Measurements from ENCODE around the gene ING4. TPM values are rescaled to one million over a fixed set of nuclear protein-coding genes. Genes with fewer than 3 reads are reported as not detected.

The ING4 gene
- total RNA-seq, 2 experiments from 2014 or later = 46.9 to 49.3 TPM

DNA sequence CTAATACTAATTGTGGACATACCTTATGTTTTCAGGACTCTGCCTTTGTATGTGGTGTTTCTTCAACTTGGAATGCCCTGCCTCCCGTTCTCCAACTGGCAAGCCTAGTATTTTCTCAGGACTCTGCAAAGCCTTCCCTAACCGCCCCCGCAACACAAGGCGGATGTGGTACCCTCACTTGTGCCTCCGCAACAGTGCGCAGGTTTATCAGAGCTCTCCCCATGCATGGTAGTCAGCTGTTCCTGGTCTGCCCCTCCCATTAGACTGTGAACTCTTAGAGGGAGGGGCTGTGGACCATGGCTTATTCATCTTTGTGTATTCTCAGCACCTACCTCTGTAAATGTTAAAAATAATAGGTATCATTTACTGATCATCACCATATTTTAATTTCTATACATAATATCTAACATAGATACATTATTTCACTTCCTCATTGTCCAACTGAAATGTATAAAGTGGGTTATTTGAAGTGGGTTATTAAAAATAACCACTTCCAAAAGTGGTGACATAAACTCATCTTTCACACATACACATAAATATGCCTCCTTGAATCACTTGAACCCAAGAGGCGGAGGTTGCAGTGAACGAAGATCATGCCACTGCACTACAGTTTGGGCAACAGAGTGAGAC lies 36.1 kb downstream of the ING4 start:
- H3K4me1 Mint-ChIP-seq = peaks cover 32% of the 10 kb centered on the region
- POLR2A ChIA-PET = interaction anchor here (1.2 to 3.0 kb wide), 3 partner anchors 13 to 58 kb away, joined by 3 to 10 read pairs (median 6); no protein-coding TSS in a partner anchor
- ATAC-seq (ENCODE audit: low read depth) (no peak), DNase-seq (no peak)
- peak overlapping the region; percentile 18 for H3K27ac Mint-ChIP-seq
- H3K9me3 Mint-ChIP-seq = no peaks in the 10 kb centered on the region
- H3K27me3 Mint-ChIP-seq = no peaks in the 10 kb centered on the region
- H3K36me3 Mint-ChIP-seq = no peaks in the 10 kb centered on the region
- H3K4me3 Mint-ChIP-seq = peak overlapping the region; percentile 91

- Mint-ChIP-seq H3K27ac (peak overlapping the region; percentile 83), H3K27me3 (no peaks in the 10 kb centered on the region), H3K4me3 (peak overlapping the region; percentile 72), H3K9me3 (no peaks in the 10 kb centered on the region), H3K4me1 (peaks cover 21% of the 10 kb centered on the region), H3K36me3 (peaks cover 8% of the 10 kb centered on the region)
- ATAC-seq (ENCODE audit: low read depth) (no peak), DNase-seq (no peak)
- POLR2A ChIA-PET = interaction anchor here (1.0 to 2.1 kb wide), 6 partner anchors 8 to 157 kb away, joined by 3 to 10 read pairs (median 4); partner anchors contain the start of genes LPAR5, MLF2 and ZNF384
Measured at GRCh38 chr12:6620885-6621274, 42.0 kb downstream of the ING4 start.

- POLR2A ChIA-PET = interaction anchor here (1.0 to 2.1 kb wide), 7 partner anchors 8 to 158 kb away, joined by 3 to 10 read pairs (median 4); partner anchors contain the start of genes LPAR5, MLF2 and ZNF384
- H3K9me3 Mint-ChIP-seq = no peaks in the 10 kb centered on the region
Measured at GRCh38 chr12:6620137-6620884, 42.6 kb downstream of the ING4 start.

DNA sequence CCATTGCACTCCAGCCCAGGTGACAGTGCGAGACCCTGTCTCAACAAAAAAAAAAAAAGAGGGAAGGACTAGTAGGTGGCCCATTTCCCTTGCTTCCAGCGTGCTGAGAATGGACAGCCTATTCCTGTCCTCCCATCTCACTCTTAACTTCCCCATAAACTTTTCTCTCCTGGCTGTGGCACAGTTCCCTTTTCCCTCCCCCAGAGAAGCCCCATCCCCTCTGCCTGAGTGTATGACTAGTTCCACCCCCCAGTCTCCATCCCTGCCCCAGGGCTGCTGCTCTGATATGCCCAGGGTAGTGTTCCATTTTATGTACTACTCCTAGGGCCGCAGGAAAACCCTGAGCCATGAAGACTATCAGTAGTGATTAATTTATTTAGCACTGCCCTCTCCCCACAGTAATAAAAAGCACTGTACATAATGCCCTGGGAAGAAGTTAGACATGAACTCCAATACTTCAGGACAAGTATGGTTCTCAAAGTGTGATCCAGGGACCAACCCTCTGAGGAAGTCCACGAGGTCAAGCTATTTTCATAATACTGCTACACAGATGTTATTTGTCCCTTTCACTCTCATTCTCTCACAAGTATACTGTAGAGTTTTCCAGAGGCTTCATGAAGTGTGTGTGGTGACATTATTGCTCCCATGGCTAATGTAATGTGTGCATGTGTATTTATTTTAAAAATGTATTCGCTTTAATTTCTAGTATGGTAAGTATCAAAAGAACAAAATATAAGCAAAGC lies 44.3 kb downstream of the ING4 start:
- no peak overlapping the region for H3K27ac Mint-ChIP-seq
- POLR2A ChIA-PET = interaction anchor here (2.1 kb wide), 1 partner anchor 71 kb away, joined by 9 read pairs; the partner anchor contains the start of gene ZNF384
- no peak overlapping the region for H3K4me3 Mint-ChIP-seq
- H3K9me3 Mint-ChIP-seq = no peaks in the 10 kb centered on the region
- H3K4me1 Mint-ChIP-seq = peaks cover 31% of the 10 kb centered on the region
- DNase-seq (no peak), ATAC-seq (ENCODE audit: low read depth) (no peak)
- H3K36me3 Mint-ChIP-seq = peaks cover 8% of the 10 kb centered on the region
- H3K27me3 Mint-ChIP-seq = no peaks in the 10 kb centered on the region

More at GRCh38 chr12:6620137-6620884, 42.6 kb downstream of the ING4 start:
- ATAC-seq (ENCODE audit: low read depth) (peak; percentile 81), DNase-seq (peak; percentile 73)
- Mint-ChIP-seq H3K4me3 (peak overlapping the region; percentile 72), H3K27me3 (no peaks in the 10 kb centered on the region), H3K27ac (no peak overlapping the region), H3K4me1 (peaks cover 21% of the 10 kb centered on the region), H3K36me3 (peaks cover 8% of the 10 kb centered on the region)

DNA sequence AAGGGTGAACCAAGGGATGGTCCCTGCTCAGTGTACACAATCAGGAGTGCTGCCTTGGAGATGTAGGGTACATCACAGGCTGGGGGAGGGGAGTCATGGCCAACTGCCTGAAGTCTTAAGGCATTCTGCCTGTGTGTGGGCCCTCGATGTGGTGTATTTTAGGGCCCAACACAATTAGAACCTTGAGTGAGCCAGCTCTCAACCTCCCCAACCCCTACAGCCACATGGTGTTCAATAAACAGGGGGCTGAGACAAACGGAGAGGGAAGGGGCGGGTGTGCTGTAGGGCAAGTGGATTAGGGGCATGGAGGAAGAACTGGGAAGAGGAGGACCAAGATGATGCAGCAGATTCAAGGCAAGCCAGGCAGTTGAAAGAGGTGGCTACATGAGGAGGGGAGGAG lies 47.1 kb downstream of the ING4 start:
- Mint-ChIP-seq H3K4me3 (no peak overlapping the region), H3K4me1 (peaks cover 51% of the 10 kb centered on the region), H3K36me3 (peaks cover 8% of the 10 kb centered on the region), H3K27ac (peak overlapping the region; percentile 62), H3K27me3 (no peaks in the 10 kb centered on the region), H3K9me3 (no peaks in the 10 kb centered on the region)
- ATAC-seq (ENCODE audit: low read depth) (no peak), DNase-seq (no peak)
- POLR2A ChIA-PET = interaction anchor here (0.7 to 4.3 kb wide), 6 partner anchors 15 to 108 kb away, joined by 3 to 28 read pairs (median 10); partner anchors contain the start of genes COPS7A, LPAR5 and ZNF384

- Mint-ChIP-seq H3K4me3 (no peak overlapping the region), H3K4me1 (peaks cover 52% of the 10 kb centered on the region), H3K27me3 (no peaks in the 10 kb centered on the region), H3K36me3 (peaks cover 6% of the 10 kb centered on the region), H3K27ac (peak overlapping the region; percentile 87), H3K9me3 (no peaks in the 10 kb centered on the region)
- POLR2A ChIA-PET = interaction anchor here (0.7 to 4.3 kb wide), 8 partner anchors 9 to 109 kb away, joined by 3 to 28 read pairs (median 10); partner anchors contain the start of genes COPS7A, LPAR5 and ZNF384
- ATAC-seq (ENCODE audit: low read depth) = no peak
- DNase-seq = no peak
Measured at GRCh38 chr12:6614513-6615172, 48.3 kb downstream of the ING4 start.

DNA sequence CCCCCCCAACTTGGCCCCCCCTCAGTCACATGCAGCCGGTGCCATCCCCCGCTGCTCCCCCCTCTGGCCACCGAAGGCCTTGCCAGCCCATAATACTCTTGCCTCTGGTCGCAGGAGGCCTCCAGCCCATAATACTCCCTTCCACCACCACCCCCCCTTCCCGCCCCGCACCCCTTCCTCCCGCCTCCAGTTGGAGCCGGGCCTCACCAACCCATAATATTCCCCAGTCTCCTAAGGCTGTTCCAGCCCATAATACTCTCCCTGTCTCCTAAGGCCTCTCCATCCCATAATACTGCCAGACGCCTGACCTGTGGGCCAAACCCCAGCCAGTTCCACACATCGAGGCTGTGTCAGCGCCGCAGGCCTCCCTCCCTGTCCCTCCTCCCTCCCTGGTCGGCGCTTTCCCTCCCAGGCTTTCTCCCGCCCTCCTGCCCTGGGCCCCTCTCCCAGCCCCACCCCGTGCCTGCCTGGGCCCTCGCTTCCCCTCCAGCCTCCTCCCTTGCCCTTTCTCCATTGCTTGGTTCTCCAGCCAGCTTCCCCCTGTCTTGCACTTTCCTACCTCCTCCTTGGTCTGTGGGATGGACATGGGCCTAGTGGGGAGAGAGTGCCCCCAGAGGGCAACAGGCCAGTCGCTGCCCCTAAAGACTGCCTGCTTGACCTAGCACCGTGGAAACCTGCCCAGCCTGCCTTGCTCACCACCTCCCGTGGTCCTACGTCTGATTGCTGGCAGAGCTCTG lies 49.0 kb downstream of the ING4 start:
- Mint-ChIP-seq H3K27ac (peak overlapping the region; percentile 87), H3K9me3 (no peaks in the 10 kb centered on the region)

DNA sequence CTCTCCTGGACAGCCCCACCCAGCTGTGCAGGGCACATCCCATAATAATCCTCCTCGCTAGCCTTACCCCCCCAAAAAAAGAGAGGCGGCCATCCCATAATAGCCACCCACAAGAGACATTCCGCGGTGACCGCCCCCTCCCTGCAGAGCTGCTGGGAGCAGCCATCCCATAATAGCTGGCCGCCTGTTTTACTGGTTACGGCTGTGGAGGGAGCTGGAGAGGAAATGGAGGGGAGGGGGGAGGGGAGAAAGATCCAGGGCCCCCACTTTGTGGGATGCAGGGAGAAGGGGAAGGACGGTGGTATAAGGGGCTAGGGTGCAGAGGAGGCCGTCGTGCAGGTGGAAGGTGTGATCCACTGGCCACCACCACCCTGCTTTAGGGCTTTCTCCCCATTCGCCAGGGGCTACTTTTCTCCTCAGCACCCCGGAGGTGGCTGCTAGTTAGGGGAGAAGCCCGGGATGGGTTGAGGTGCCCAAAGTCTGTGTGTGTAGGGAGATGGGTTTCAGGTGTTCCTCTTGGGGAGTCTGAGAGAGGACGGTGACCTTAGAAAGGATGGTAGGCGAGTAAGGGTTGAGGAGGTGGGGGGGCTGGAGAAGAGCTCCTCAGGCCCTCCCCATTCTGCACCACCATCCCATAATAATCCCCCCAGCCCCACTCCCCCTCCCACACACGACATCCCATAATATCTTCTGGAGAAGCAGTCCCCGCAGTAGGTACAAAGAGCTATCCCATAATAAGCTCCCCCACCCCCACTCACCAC lies 49.7 kb downstream of the ING4 start:
- Mint-ChIP-seq H3K27me3 (no peaks in the 10 kb centered on the region), H3K4me3 (peak overlapping the region; percentile 74), H3K27ac (peak overlapping the region; percentile 87), H3K4me1 (peaks cover 46% of the 10 kb centered on the region), H3K36me3 (no peaks in the 10 kb centered on the region), H3K9me3 (no peaks in the 10 kb centered on the region)
- POLR2A ChIA-PET = interaction anchor here (0.6 to 4.3 kb wide), 20 partner anchors 8 to 330 kb away, joined by 3 to 28 read pairs (median 5); partner anchors contain the start of genes C12orf57, CDCA3, COPS7A and GAPDH
- DNase-seq (peak; percentile 74), ATAC-seq (ENCODE audit: low read depth) (peak; percentile 30)

More for the DNA sequence above, 49.0 kb downstream of the ING4 start:
- H3K36me3 Mint-ChIP-seq = peaks cover 4% of the 10 kb centered on the region
- POLR2A ChIA-PET = interaction anchor here (0.8 to 4.3 kb wide), 16 partner anchors 8 to 330 kb away, joined by 3 to 28 read pairs (median 4); partner anchors contain the start of genes C12orf57, CDCA3, COPS7A and GAPDH
- ATAC-seq (ENCODE audit: low read depth) = peak; percentile 48
- DNase-seq = peak; percentile 65
- H3K27me3 Mint-ChIP-seq = no peaks in the 10 kb centered on the region
- peaks cover 50% of the 10 kb centered on the region for H3K4me1 Mint-ChIP-seq
- H3K4me3 Mint-ChIP-seq = no peak overlapping the region

GRCh38 chr12:6612652-6613014 lies 50.3 kb downstream of the ING4 start:
- Mint-ChIP-seq H3K27ac (peak overlapping the region; percentile 87), H3K4me1 (peaks cover 43% of the 10 kb centered on the region), H3K27me3 (no peaks in the 10 kb centered on the region), H3K36me3 (no peaks in the 10 kb centered on the region), H3K4me3 (peak overlapping the region; percentile 74), H3K9me3 (no peaks in the 10 kb centered on the region)
- ATAC-seq (ENCODE audit: low read depth) (no peak), DNase-seq (no peak)
- POLR2A ChIA-PET = interaction anchor here (0.6 to 4.3 kb wide), 14 partner anchors 8 to 331 kb away, joined by 3 to 28 read pairs (median 6); partner anchors contain the start of genes C12orf57, CDCA3, COPS7A and GAPDH

- DNase-seq (peak; percentile 45), ATAC-seq (ENCODE audit: low read depth) (no peak)
- peak overlapping the region; percentile 74 for H3K4me3 Mint-ChIP-seq
- peak overlapping the region; percentile 87 for H3K27ac Mint-ChIP-seq
- H3K4me1 Mint-ChIP-seq = peaks cover 43% of the 10 kb centered on the region
- POLR2A ChIA-PET = interaction anchor here (0.6 to 4.3 kb wide), 10 partner anchors 9 to 331 kb away, joined by 4 to 28 read pairs (median 8); partner anchors contain the start of genes C12orf57, CDCA3, GAPDH and LPAR5
- H3K9me3 Mint-ChIP-seq = no peaks in the 10 kb centered on the region
- no peaks in the 10 kb centered on the region for H3K36me3 Mint-ChIP-seq
- no peaks in the 10 kb centered on the region for H3K27me3 Mint-ChIP-seq
Measured at GRCh38 chr12:6612247-6612646, 50.7 kb downstream of the ING4 start.

DNA sequence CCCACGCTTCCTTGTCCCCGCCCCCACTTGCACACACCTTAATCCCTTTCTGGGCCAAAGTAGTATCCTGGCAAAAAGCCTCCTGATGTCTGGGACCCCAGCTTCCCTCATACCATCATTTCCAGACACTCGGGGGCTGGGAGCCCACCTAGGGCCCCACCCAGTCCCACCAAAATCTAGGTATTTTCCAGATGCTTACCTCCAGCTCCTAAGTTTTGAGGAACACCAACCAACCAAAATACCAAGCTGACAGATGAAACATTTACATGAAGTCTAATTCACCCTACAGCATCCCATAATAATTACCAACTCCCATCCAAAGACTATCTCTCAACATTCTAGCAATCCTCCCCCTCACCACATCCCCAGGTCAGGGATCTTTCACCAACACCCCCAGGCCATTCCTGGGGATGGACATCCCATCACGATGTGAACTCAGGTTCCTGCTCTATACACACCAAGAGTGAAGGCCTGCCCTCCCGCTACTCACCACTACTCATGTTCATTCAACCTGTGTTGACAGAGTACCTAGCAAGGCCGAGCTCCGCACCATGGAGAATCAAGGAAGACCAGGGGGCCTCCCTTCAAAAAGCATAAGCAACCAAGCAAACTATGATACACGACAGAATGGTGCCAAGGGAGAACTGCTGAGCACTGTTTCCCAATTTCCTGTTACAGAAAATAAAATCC lies 54.2 kb downstream of the ING4 start:
- Mint-ChIP-seq H3K4me1 (peaks cover 46% of the 10 kb centered on the region), H3K4me3 (no peak overlapping the region), H3K36me3 (peaks cover 13% of the 10 kb centered on the region), H3K27me3 (no peaks in the 10 kb centered on the region), H3K27ac (no peak overlapping the region), H3K9me3 (no peaks in the 10 kb centered on the region)
- POLR2A ChIA-PET = interaction anchor here (0.6 to 1.8 kb wide), 13 partner anchors 23 to 243 kb away, joined by 3 to 15 read pairs (median 5); partner anchors contain the start of genes CDCA3, COPS7A, GAPDH and LAG3
- peak; percentile 67 for DNase-seq
- no peak for ATAC-seq (ENCODE audit: low read depth)

All from activated naive CD8-positive, alpha-beta T cell treated with anti-CD3 and anti-CD28 coated beads, Interleukin-2, amount 10 ng/mL, durations not matched to agents 7 days and 5 days (primary cell).